ENCODE results near the gene MYL1.

MYL1 gene

GRCh38 chr2:210324906-210325305 is 9.9 kb upstream of the MYL1 start:
- no peak overlapping the region for H3K4me3 ChIP-seq (replicated peaks; ENCODE audit: insufficient read depth, low read length)
- no peak for TF ChIP-seq POLR2AphosphoS5 (IDR thresholded peaks at IDR 0.05; ENCODE audit: low read depth)
- no peak for TF ChIP-seq SPI1 (IDR thresholded peaks at IDR 0.05; ENCODE audit: borderline replicate concordance, low read depth)
- no peak for TF ChIP-seq GABPA (IDR thresholded peaks at IDR 0.05; ENCODE audit: low read depth)
- no peak for TF ChIP-seq REST (IDR thresholded peaks at IDR 0.05; ENCODE audit: insufficient replicate concordance, low read depth)
- no peak for TF ChIP-seq CTCF (IDR thresholded peaks at IDR 0.05; ENCODE audit: insufficient read depth, low read length)
- no peak for DNase-seq (ENCODE audit: low read depth in 1 of 2, low spot score in 1 of 2)
- no peak overlapping the region for H3K27ac ChIP-seq (replicated peaks)
- H3K27me3 ChIP-seq (ENCODE audit: insufficient read depth, poor library complexity, severe bottlenecking), result no peaks in the 10 kb centered on the region

- no peak overlapping the region for H3K4me3 ChIP-seq (replicated peaks; ENCODE audit: insufficient read depth, low read length)
- TF ChIP-seq CTCF (IDR thresholded peaks at IDR 0.05; ENCODE audit: insufficient read depth, low read length), result no peak
- no peak for TF ChIP-seq REST (IDR thresholded peaks at IDR 0.05; ENCODE audit: insufficient replicate concordance, low read depth)
- TF ChIP-seq POLR2AphosphoS5 (IDR thresholded peaks at IDR 0.05; ENCODE audit: low read depth), result no peak
- no peak for TF ChIP-seq SPI1 (IDR thresholded peaks at IDR 0.05; ENCODE audit: borderline replicate concordance, low read depth)
- no peak for TF ChIP-seq GABPA (IDR thresholded peaks at IDR 0.05; ENCODE audit: low read depth)
- no peak for DNase-seq (ENCODE audit: low read depth in 1 of 2, low spot score in 1 of 2)
- H3K27me3 ChIP-seq (ENCODE audit: insufficient read depth, poor library complexity, severe bottlenecking), result no peaks in the 10 kb centered on the region
- no peak overlapping the region for H3K27ac ChIP-seq (replicated peaks)
Observed at GRCh38 chr2:210324458-210324857, 9.5 kb upstream of the MYL1 start.

- no peaks in the 10 kb centered on the region for H3K27me3 ChIP-seq (ENCODE audit: insufficient read depth, poor library complexity, severe bottlenecking)
- DNase-seq (ENCODE audit: low read depth in 1 of 2, low spot score in 1 of 2), result no peak
- TF ChIP-seq SPI1 (IDR thresholded peaks at IDR 0.05; ENCODE audit: borderline replicate concordance, low read depth), result no peak
- TF ChIP-seq CTCF (IDR thresholded peaks at IDR 0.05; ENCODE audit: insufficient read depth, low read length), result no peak
- TF ChIP-seq REST (IDR thresholded peaks at IDR 0.05; ENCODE audit: insufficient replicate concordance, low read depth), result no peak
- no peak for TF ChIP-seq POLR2AphosphoS5 (IDR thresholded peaks at IDR 0.05; ENCODE audit: low read depth)
- TF ChIP-seq GABPA (IDR thresholded peaks at IDR 0.05; ENCODE audit: low read depth), result no peak
- no peak overlapping the region for H3K27ac ChIP-seq (replicated peaks)
- no peak overlapping the region for H3K4me3 ChIP-seq (replicated peaks; ENCODE audit: insufficient read depth, low read length)
Observed at GRCh38 chr2:210323003-210323402, 8.0 kb upstream of the MYL1 start.
